Inferior parietal cortex (tissue), 1 donor: ENCODE measurements around the gene DISC1.
"Not testable (repeated sequence)": the region's sequence is repeated elsewhere in the genome, so short reads cannot be mapped to it uniquely, and the experiment has no call there.

ENCODE experiments used
- DNase-seq: peaks from one replicate; pipeline ENCODE4 v3.0.0-alpha.2; 2016; ENCODE audit errors: extremely low spot score

The DISC1 gene

GRCh38 chr1:231774719-231775335 is 148.2 kb downstream of the DISC1 start:
- no peak for DNase-seq

GRCh38 chr1:231776010-231776756 is 149.6 kb downstream of the DISC1 start:
- no peak for DNase-seq

GRCh38 chr1:231776757-231777062 is 150.1 kb downstream of the DISC1 start:
- no peak for DNase-seq

GRCh38 chr1:231778009-231778719 is 151.6 kb downstream of the DISC1 start:
- no peak for DNase-seq

GRCh38 chr1:231779081-231779480 is 152.5 kb downstream of the DISC1 start:
- no peak for DNase-seq

- no peak for DNase-seq
Observed at GRCh38 chr1:231781892-231782291, 155.3 kb downstream of the DISC1 start.

- DNase-seq = not testable (repeated sequence)
Observed at GRCh38 chr1:231785073-231785472, 158.5 kb downstream of the DISC1 start.

- DNase-seq = no peak
Observed at GRCh38 chr1:231786126-231786525, 159.5 kb downstream of the DISC1 start.

- no peak for DNase-seq
Observed at GRCh38 chr1:231792634-231793033, 166.0 kb downstream of the DISC1 start.

GRCh38 chr1:231793893-231794292 is 167.3 kb downstream of the DISC1 start:
- no peak for DNase-seq

- no peak for DNase-seq
Observed at GRCh38 chr1:231796141-231796540, 169.6 kb downstream of the DISC1 start.

GRCh38 chr1:231799363-231799986 is 172.9 kb downstream of the DISC1 start:
- no peak for DNase-seq

GRCh38 chr1:231800108-231800507 is 173.5 kb downstream of the DISC1 start:
- DNase-seq = no peak

GRCh38 chr1:231801042-231801585 is 174.5 kb downstream of the DISC1 start:
- no peak for DNase-seq

GRCh38 chr1:231803353-231803752 is 176.8 kb downstream of the DISC1 start:
- no peak for DNase-seq

GRCh38 chr1:231806623-231807495 is 180.3 kb downstream of the DISC1 start:
- DNase-seq = peak; percentile 52

GRCh38 chr1:231807541-231807940 is 181.0 kb downstream of the DISC1 start:
- no peak for DNase-seq

GRCh38 chr1:231808116-231808515 is 181.5 kb downstream of the DISC1 start:
- no peak for DNase-seq

GRCh38 chr1:231808990-231809389 is 182.4 kb downstream of the DISC1 start:
- no peak for DNase-seq

GRCh38 chr1:231810415-231810814 is 183.8 kb downstream of the DISC1 start:
- DNase-seq = no peak

GRCh38 chr1:231814021-231814420 is 187.4 kb downstream of the DISC1 start:
- DNase-seq = no peak
